Stimulated activated CD4-positive, alpha-beta T cell treated with anti-CD3 and anti-CD28 coated beads, Interleukin-1b, Interleukin-23, amount 100 ng/mL, for 24 hours (primary cell): ENCODE data around the gene ZKSCAN5.
A peak's percentile ranks its signal among the peaks of the same experiment; 100 is the strongest.
"Not testable (repeated sequence)": the region's sequence is repeated elsewhere in the genome, so short reads cannot be mapped to it uniquely, and the experiment has no call there.

Experiments used
- DNase-seq, 4 experiments: peaks; one replicate each; pipeline ENCODE4 v3.0.0-alpha.2; 2020; ENCODE audit warnings: low read depth in 4 of 4, low spot score in 1 of 4

The ZKSCAN5 gene

GRCh38 chr7:99497766-99498545 is 6.5 kb upstream of the ZKSCAN5 start:
- DNase-seq, result no peak

GRCh38 chr7:99498546-99498944 is 5.9 kb upstream of the ZKSCAN5 start:
- DNase-seq, result no peak

- DNase-seq, result no peak
Measured at GRCh38 chr7:99499371-99499720, 5.1 kb upstream of the ZKSCAN5 start.

GRCh38 chr7:99499721-99500636 is 4.5 kb upstream of the ZKSCAN5 start, which contains the start of gene ZNF394:
Gene ZNF394 (minus strand): TSS chr7:99500281. CDS start chr7:99500093, 188 bp downstream.
- DNase-seq, result peak; percentile 70 to 84 (median 82)

- no peak for DNase-seq
Measured at GRCh38 chr7:99500637-99501009, 3.8 kb upstream of the ZKSCAN5 start.

- not testable (repeated sequence) for DNase-seq
Measured at GRCh38 chr7:99501236-99501635, 3.2 kb upstream of the ZKSCAN5 start.

- DNase-seq, result no peak
Measured at GRCh38 chr7:99504281-99504602, 220 bp upstream of the ZKSCAN5 start.

- no peak for DNase-seq
Measured at GRCh38 chr7:99505324-99505662, 831 bp downstream of the ZKSCAN5 start.

- no peak for DNase-seq
Measured at GRCh38 chr7:99514050-99514449, 9.6 kb downstream of the ZKSCAN5 start.

GRCh38 chr7:99521399-99521798 is 16.9 kb downstream of the ZKSCAN5 start:
- no peak for DNase-seq

- DNase-seq, result no peak
Measured at GRCh38 chr7:99525713-99526440, 21.4 kb downstream of the ZKSCAN5 start.

- DNase-seq, result no peak
Measured at GRCh38 chr7:99531354-99531765, 26.9 kb downstream of the ZKSCAN5 start.

GRCh38 chr7:99535667-99536066 is 31.2 kb downstream of the ZKSCAN5 start:
- no peak for DNase-seq

GRCh38 chr7:99539213-99539811 is 34.9 kb downstream of the ZKSCAN5 start:
- no peak for DNase-seq

GRCh38 chr7:99540542-99540941 is 36.1 kb downstream of the ZKSCAN5 start:
- no peak for DNase-seq

GRCh38 chr7:99541212-99541611 is 36.8 kb downstream of the ZKSCAN5 start:
- no peak for DNase-seq

GRCh38 chr7:99543081-99543671 is 38.7 kb downstream of the ZKSCAN5 start:
- DNase-seq, result no peak

- no peak for DNase-seq
Measured at GRCh38 chr7:99543916-99544315, 39.5 kb downstream of the ZKSCAN5 start.

- not testable (repeated sequence) for DNase-seq
Measured at GRCh38 chr7:99545308-99545707, 40.8 kb downstream of the ZKSCAN5 start.

GRCh38 chr7:99549545-99549944 is 45.1 kb downstream of the ZKSCAN5 start:
- not testable (repeated sequence) for DNase-seq

GRCh38 chr7:99551334-99551733 is 46.9 kb downstream of the ZKSCAN5 start:
- no peak for DNase-seq
